Transverse colon (tissue), 3 donors: ENCODE results near the gene CADM3.

Experiments used
- CTCF ChIP-seq, 5 experiments: fragments of 200-600 bp in 3 of 5; fragments of 450-650 bp in 2 of 5; sonication (generic) in 3 of 5; IDR thresholded peaks; 1 replicate in 2 of 5; 2 replicates in 3 of 5; pipeline ENCODE4 v1.5.1; 2016 to 2017; ENCODE audit warnings: antibody characterized with exemption in 5 of 5, inconsistent platforms in 3 of 5, mild to moderate bottlenecking in 2 of 5, moderate library complexity in 1 of 5
- EP300 ChIP-seq: sonication (generic); formaldehyde crosslinking; IDR thresholded peaks from one replicate; pipeline ENCODE4 v1.6.1; 2017; ENCODE audit warnings: antibody characterized with exemption, low read depth
- POLR2A ChIP-seq: fragments of 450-650 bp; IDR thresholded peaks from one replicate; pipeline ENCODE4 v1.6.1; 2016; ENCODE audit warnings: antibody characterized with exemption, mild to moderate bottlenecking, moderate library complexity

- TF ChIP-seq CTCF (IDR thresholded peaks at IDR 0.05) (no peak), POLR2A (no peak), EP300 (no peak)
Observed at GRCh38 chr1:159196543-159196942, 25.1 kb downstream of the CADM3 start.
